Kidney tubule cell (primary cell): ENCODE measurements around the gene KCNQ1.
A peak's percentile ranks its signal among the peaks of the same experiment; 100 is the strongest.

ENCODE experiments used
- DNase-seq: peaks from one replicate; pipeline ENCODE4 v3.0.0-alpha.2; 2018; ENCODE audit warnings: low spot score

KCNQ1 gene

GRCh38 chr11:2652333-2653197, 207.8 kb downstream of the KCNQ1 start:
- DNase-seq = no peak

- DNase-seq = no peak
Measured at GRCh38 chr11:2653198-2653551, 208.4 kb downstream of the KCNQ1 start.

DNA sequence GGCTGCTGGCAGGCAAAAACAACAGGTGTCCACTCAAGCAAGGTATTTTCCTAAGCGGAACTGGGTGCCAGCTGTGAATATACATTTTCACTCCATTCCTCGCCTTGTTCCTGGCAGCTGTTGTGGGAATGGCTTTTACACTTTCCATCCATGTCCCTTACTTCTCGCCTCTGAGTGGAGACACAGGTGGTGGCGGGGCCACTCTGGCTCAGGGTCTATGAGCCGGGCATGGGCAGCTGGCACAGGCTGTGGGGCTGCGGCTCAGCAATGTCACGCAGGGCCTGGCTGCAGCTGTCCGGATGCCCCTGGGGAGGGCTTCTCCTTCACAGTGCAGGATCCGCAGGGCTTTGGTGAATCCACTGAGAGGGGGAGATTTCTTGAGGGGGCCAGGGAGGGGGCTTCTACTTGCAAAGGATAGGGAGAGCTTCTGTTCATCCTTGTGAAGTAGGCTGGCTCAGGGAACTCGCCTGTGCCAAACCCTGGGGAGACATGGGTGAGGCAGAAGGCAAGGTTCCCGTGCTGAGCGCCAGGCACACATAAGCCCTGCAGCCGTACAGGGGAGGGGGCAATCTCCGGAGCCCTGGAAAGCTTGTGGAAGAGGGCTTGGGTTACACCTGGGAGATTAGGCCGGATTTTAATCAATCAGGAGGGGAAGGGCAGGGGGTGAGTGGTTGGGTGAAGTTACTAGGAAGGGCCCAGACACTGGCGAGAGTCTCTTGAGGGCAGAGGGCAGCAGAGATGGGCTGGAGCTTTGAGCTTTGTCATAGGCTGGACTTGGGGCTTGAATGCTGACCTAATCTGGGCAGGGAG, 209.3 kb downstream of the KCNQ1 start:
- peak; percentile 21 for DNase-seq

DNA sequence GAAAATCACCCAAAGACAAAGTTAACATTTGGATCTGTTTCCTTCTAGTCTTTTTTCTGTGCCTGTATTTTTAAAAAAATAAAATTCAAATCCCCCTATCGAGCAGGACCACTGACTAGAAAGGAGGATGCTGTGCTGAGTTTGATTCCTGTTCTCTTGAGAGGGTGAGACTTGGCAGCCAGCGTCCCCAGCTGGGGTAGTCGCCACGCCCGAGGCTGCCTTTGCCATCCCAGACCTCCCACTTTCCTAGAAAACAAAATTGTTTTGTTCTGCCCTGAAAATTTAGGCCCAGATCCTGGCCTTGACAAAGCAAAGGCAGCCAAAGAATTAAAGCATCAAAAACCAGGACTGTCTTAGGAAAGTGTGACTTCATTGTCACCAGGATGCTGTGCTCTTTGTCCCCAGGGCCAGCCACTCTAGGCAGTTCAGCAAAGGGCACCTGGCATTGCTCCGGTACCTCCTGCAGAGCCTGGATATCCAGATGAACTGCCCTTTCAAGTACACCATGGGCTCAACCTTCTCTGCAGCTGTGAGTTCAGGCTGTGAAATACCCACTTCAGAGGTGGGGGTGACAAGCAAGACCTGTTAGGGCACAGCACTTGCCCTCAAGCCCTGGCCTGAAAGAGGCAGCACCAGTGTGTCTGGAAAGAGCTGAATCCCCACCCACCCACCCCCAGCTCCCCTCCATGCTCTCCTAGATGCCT, 210.4 kb downstream of the KCNQ1 start:
- no peak for DNase-seq

DNA sequence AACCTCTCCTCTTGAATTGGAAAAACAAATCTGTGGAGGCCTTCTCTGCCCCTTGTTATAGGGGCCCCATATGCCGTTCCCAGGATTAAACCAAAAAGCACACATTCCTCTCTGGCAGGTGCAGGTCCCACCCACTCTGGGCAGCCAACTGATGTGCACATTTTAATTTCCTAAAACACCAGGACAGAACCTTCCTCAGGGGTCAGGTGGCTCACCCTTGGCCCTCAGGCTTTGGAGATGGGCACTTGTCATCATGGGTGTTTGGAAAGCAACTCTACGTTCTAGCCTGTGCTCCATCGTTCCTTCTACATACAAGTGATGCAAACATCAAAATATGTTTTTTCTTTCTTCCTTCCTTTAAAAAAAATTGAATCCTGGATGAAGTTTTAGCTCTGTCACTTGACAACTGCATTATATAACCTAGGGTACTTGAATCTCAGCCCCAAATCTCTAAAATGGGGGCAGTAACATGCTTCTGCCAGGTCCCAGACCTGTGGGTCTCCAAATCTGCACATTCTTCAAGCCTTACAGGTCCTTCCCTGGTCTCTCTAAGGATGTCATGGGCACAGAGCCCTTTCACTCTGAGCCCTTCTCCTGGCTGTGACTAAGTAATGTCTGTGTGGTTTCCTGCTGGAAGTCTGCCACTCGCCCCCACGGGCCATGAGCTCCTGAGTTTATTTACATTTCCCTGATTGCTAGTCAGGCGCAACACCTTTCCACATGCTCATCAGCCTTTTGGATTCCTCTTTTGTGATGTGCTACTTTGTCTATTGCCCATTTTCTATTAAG, 211.2 kb downstream of the KCNQ1 start:
- DNase-seq = peak; percentile 90

GRCh38 chr11:2656859-2657258, 212.1 kb downstream of the KCNQ1 start:
- DNase-seq = no peak

GRCh38 chr11:2657697-2658284, 213.0 kb downstream of the KCNQ1 start:
- DNase-seq = no peak

DNA sequence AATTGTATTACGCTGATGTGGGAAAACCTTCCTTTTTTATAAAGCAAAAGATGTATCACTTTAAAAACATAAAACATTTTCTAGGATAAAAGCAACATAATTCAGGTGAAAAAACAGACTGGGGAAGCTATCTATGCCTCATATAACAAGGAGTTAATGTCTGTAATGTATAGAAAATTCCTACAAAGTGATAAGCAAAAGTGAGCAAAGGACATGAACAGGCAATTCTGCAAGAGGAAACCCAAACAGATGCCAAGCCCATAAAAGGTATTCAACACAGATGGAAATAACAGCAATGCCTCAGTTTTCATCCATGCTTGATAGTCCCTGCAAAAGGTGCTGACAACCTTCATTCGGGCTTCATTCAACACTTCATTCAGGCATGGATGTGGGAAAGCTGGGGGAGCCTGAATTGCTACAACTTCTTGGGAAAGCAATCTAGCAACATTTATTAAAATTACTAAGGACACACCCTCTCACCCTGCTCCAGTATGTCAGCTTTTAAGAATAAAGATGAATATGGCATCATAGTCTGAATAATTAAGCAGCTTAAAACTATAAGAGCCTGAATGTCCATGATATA, 215.6 kb downstream of the KCNQ1 start:
- no peak for DNase-seq

DNA sequence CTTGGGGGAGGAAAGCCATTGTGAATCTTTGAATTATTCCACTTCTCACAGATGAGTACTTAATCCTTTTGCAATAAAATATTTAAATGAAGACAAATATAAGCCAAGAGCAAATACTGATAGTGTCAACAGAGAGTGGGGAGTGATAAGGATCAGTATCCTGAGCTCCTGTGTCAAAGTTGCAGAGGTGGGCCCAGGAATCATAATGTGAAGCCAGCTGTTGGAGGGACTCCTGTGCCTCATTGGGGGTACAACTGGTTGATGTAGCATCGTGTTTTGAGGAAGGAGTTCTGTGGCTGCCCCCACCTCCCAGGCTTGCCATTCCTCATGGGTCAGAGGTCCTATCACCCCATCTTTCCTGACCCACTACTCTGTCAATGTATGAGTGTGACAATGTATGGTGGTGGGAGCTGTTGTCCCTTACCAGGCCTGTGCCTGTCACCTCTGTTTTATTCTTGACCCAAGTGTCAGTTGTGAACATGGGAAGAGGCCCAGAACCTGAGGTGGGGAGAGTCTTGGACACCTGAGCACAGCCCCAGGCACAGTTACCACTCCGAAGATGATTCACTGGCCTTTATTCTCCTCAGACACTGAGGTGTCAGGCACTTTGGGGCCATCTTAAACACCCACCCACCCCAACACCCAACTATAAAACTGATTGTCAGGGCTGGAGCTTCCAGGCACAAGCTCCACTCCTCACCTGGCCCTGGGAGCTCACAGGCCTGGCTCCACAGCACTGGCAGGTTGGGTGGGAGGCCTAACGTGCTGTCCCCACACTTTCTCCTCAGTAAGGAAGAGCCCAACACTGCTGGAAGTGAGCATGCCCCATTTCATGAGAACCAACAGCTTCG, 216.6 kb downstream of the KCNQ1 start:
- no peak for DNase-seq

GRCh38 chr11:2662024-2662312, 217.2 kb downstream of the KCNQ1 start:
- no peak for DNase-seq

- DNase-seq = no peak
Measured at GRCh38 chr11:2662430-2663299, 217.9 kb downstream of the KCNQ1 start.

GRCh38 chr11:2663506-2663905, 218.7 kb downstream of the KCNQ1 start:
- DNase-seq = no peak

GRCh38 chr11:2663915-2664314, 219.1 kb downstream of the KCNQ1 start:
- DNase-seq = no peak

DNA sequence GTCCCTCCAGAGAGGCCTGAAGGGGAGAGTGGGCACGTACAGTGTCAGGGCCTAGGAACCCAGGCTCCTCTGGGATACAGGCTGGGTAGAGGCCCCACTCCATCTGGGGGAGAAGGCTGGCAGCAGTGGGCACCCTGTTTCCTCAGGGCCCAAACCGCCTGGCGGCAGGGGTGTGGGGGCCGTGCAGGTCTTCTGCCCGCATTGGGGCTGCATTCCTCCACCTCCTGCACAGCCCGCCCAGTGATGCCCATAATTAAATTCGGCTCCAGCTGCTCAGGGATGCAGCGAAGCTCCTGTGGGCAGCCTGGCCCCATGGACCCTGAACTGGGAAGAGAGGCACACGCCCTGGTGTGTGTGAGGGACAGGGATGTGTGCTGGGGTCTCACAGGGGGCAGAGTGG, 219.6 kb downstream of the KCNQ1 start:
- no peak for DNase-seq

GRCh38 chr11:2664791-2665525, 220.2 kb downstream of the KCNQ1 start:
- no peak for DNase-seq

GRCh38 chr11:2665526-2666400, 221.0 kb downstream of the KCNQ1 start:
- no peak for DNase-seq

GRCh38 chr11:2666401-2666741, 221.6 kb downstream of the KCNQ1 start:
- no peak for DNase-seq
